Measurements from ENCODE around the gene MLLT3.

Gene MLLT3

DNA sequence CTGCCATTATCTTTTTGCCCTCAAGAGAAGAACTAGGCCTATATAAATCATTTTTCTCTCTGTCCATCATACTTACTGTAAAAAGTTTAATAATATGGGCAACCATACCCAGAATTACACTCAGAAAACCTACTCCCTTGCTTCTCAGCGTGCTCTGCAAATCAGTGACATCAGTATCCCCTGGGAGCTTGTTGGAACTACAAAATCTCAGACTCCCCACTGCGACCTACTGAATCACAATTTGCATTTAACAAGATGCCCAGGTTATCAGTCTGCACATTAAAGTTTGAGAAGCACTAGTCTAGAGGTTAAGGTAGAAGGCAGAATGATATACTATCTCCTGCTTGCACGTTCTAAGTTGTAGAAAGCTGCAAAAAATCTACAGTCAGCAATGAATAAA, 127.2 kb downstream of the MLLT3 start:
- Mint-ChIP-seq H3K4me1 (ENCODE audit: low read depth) (peaks cover 16% of the 10 kb centered on the region), H3K27ac (no peak overlapping the region), H3K27me3 (ENCODE audit: low read depth) (no peaks in the 10 kb centered on the region), H3K36me3 (ENCODE audit: low read depth) (peaks cover 6% of the 10 kb centered on the region), H3K4me3 (no peak overlapping the region), H3K9me3 (no peaks in the 10 kb centered on the region)
- no peak for DNase-seq (ENCODE audit: low spot score)

DNA sequence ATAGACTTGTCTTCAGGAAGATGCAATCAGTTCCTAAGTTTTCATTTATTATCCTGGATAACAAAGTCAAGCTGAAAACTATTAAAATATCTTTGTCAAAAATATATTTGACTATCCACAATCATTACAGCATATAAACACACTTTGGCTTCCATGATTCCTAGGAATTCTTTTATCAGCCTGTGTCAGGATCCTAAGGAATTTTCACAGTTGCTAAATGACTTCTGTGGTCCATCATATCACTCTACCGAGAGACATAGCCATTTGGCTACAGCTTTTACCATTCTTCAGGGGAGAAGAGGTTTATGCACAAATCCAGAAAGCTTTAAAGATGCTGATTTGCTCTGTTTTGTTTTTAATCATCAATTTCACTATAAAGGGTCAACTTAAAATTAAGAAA, 128.3 kb downstream of the MLLT3 start:
- no peak for DNase-seq (ENCODE audit: low spot score)
- no peaks in the 10 kb centered on the region for H3K9me3 Mint-ChIP-seq
- no peaks in the 10 kb centered on the region for H3K27me3 Mint-ChIP-seq (ENCODE audit: low read depth)
- H3K36me3 Mint-ChIP-seq (ENCODE audit: low read depth): peaks cover 6% of the 10 kb centered on the region
- H3K4me3 Mint-ChIP-seq: no peak overlapping the region
- peaks cover 22% of the 10 kb centered on the region for H3K4me1 Mint-ChIP-seq (ENCODE audit: low read depth)
- no peak overlapping the region for H3K27ac Mint-ChIP-seq

DNA sequence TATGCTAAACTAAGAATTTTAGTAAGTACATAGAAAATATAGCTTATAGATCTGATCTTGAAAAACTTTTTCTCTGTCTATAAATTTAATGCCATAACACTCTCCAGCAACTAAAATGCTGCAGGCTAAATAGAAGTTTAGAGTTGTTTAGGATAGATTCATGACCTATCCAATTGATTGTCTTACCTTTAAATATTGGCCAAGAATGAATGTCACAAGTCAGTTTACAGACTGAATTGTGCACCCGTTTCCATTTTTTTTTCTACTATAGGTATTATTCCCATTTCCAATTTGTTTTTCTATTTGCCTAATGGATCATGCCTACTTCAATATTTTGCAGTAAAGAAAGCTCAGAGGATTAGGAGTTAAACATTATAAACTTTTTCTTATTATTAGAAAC, 129.5 kb downstream of the MLLT3 start:
- Mint-ChIP-seq H3K27me3 (ENCODE audit: low read depth) (no peaks in the 10 kb centered on the region), H3K36me3 (ENCODE audit: low read depth) (no peaks in the 10 kb centered on the region), H3K4me1 (ENCODE audit: low read depth) (peaks cover 20% of the 10 kb centered on the region), H3K9me3 (no peaks in the 10 kb centered on the region), H3K27ac (no peak overlapping the region), H3K4me3 (no peak overlapping the region)
- DNase-seq (ENCODE audit: low spot score): no peak

DNA sequence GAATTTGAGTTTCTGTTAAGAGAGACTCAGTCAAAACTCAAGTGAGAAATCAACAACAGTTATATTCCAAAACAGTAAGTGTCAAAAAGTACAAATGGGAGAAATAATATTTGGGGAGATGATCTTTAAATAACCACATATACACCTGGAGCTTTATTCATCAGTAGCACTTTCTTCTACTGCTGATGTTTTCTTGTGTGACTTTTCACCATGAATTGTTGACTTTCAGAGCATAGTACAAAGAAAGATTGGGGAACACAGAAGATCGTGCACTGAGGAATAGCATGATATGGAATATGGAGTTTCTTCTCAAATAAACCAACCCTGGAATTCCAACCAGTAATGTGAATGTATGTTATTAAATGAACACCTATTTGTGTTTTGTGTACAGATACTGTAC, 130.7 kb downstream of the MLLT3 start:
- H3K27me3 Mint-ChIP-seq (ENCODE audit: low read depth): no peaks in the 10 kb centered on the region
- no peak for DNase-seq (ENCODE audit: low spot score)
- H3K27ac Mint-ChIP-seq: no peak overlapping the region
- H3K9me3 Mint-ChIP-seq: no peaks in the 10 kb centered on the region
- H3K36me3 Mint-ChIP-seq (ENCODE audit: low read depth): no peaks in the 10 kb centered on the region
- peaks cover 14% of the 10 kb centered on the region for H3K4me1 Mint-ChIP-seq (ENCODE audit: low read depth)
- no peak overlapping the region for H3K4me3 Mint-ChIP-seq

DNA sequence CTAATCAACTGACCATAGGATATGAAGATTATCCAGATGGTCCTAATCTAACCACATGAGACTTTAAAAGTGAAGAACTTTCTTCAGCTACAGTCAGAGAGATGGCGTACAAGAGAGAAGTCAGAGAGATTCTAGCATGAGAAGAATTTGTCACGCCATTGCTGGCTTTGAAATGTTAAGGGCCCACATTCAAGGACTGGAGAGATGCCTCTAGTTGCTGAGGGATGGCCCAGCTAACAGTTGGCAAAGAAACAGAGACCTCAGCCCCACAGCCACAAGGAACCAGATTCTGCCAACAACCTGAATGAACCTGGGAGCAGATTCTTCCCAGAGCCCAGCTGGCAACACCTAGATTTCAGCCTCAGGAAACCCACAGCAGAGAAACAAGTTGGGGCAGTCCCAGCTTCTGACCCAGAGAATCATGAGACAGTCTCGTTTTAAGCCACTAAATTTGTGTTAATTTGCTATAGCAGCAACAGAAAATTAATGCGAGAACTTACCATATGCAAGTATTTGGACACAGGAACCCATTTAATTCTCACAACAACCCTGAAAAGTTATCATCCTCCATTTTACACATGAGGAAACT, 132.0 kb downstream of the MLLT3 start:
- H3K9me3 Mint-ChIP-seq: no peaks in the 10 kb centered on the region
- H3K27ac Mint-ChIP-seq: no peak overlapping the region
- no peaks in the 10 kb centered on the region for H3K27me3 Mint-ChIP-seq (ENCODE audit: low read depth)
- H3K4me3 Mint-ChIP-seq: no peak overlapping the region
- H3K4me1 Mint-ChIP-seq (ENCODE audit: low read depth): peaks cover 11% of the 10 kb centered on the region
- H3K36me3 Mint-ChIP-seq (ENCODE audit: low read depth): no peaks in the 10 kb centered on the region
- no peak for DNase-seq (ENCODE audit: low spot score)

DNA sequence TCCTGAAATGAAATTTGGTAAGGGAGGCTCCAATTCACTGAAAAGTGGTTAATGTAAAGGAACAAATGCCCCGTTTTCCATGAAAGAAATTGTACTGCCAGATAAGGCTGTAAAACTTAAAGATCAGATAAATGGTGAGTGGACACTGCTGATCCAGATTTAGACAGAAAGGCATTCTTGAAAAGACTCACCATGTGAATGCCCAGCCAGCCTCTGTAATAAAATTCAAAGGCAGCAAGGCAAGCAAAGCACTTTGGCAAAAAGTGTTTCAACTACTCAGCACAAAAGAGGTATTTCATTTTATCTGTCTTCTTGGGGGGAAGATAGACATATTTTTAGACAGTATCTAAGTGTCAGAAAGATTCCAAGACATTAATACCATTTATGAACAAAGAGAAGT, 133.6 kb downstream of the MLLT3 start:
- Mint-ChIP-seq H3K36me3 (ENCODE audit: low read depth) (no peaks in the 10 kb centered on the region), H3K27ac (no peak overlapping the region), H3K4me3 (no peak overlapping the region), H3K9me3 (no peaks in the 10 kb centered on the region), H3K4me1 (ENCODE audit: low read depth) (peaks cover 11% of the 10 kb centered on the region), H3K27me3 (ENCODE audit: low read depth) (no peaks in the 10 kb centered on the region)
- no peak for DNase-seq (ENCODE audit: low spot score)

DNA sequence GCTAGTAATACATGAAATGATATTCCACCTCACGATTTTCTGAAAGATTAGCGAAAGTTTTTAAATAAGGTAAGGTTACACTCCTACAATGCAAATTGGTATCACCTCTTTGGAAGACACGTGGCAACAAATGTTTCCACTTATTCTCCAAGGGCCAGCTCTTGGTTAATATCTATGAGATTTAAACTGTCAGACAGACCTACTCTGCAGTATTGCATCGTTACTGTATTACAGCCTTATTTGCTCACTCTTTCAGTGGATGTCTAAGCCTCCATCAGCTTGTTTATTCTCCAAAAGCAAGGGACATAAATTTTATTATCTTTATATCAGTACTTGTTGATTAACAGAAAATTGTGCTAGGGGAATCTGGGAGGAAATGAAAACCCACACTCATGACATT, 135.7 kb downstream of the MLLT3 start:
- no peaks in the 10 kb centered on the region for H3K27me3 Mint-ChIP-seq (ENCODE audit: low read depth)
- no peaks in the 10 kb centered on the region for H3K36me3 Mint-ChIP-seq (ENCODE audit: low read depth)
- H3K4me3 Mint-ChIP-seq: no peak overlapping the region
- no peaks in the 10 kb centered on the region for H3K9me3 Mint-ChIP-seq
- DNase-seq (ENCODE audit: low spot score): no peak
- peaks cover 12% of the 10 kb centered on the region for H3K4me1 Mint-ChIP-seq (ENCODE audit: low read depth)
- no peak overlapping the region for H3K27ac Mint-ChIP-seq

DNA sequence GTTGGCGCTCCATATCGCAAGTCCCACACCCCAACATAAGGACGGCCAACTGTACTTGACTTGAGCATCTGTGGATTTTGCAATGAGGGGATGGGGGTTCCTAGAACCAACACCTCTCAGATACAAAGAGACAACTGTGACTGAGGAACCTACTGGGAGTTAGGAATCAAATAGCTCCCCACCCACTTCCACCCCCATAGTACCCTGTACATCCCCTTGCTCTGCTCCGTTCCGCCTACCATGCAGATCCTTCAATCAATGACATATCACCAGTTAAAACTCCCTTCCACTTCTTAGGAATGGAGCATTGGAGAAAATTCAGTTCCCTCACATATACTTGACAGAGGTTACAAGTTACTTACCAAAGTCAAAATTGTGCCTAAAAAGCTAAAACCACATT, 140.9 kb downstream of the MLLT3 start:
- H3K9me3 Mint-ChIP-seq: no peaks in the 10 kb centered on the region
- peaks cover 9% of the 10 kb centered on the region for H3K4me1 Mint-ChIP-seq (ENCODE audit: low read depth)
- no peak overlapping the region for H3K4me3 Mint-ChIP-seq
- H3K27ac Mint-ChIP-seq: no peak overlapping the region
- H3K27me3 Mint-ChIP-seq (ENCODE audit: low read depth): no peaks in the 10 kb centered on the region
- no peaks in the 10 kb centered on the region for H3K36me3 Mint-ChIP-seq (ENCODE audit: low read depth)
- DNase-seq (ENCODE audit: low spot score): no peak

DNA sequence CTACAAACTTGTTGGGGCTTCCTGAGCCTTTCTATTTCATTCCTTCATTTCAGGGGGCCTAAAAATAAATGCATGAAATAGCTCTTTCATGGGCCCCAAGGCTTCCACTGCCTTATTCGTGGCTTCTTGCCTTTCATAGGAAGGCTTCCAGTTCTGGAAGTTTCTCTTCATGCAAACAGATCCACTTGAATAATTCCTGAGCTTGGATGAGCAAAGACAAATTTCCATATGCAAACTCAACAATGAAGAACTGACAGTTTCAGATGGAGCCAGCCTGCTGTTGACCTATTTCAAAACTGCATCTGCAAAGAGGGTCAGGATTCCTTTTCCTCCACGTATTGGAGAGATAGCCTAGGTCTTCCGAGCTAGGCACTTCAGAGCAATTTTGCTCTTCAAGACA, 142.1 kb downstream of the MLLT3 start:
- H3K27me3 Mint-ChIP-seq (ENCODE audit: low read depth): no peaks in the 10 kb centered on the region
- no peaks in the 10 kb centered on the region for H3K36me3 Mint-ChIP-seq (ENCODE audit: low read depth)
- H3K4me3 Mint-ChIP-seq: no peak overlapping the region
- peaks cover 7% of the 10 kb centered on the region for H3K4me1 Mint-ChIP-seq (ENCODE audit: low read depth)
- H3K9me3 Mint-ChIP-seq: no peaks in the 10 kb centered on the region
- no peak for DNase-seq (ENCODE audit: low spot score)
- H3K27ac Mint-ChIP-seq: no peak overlapping the region

DNA sequence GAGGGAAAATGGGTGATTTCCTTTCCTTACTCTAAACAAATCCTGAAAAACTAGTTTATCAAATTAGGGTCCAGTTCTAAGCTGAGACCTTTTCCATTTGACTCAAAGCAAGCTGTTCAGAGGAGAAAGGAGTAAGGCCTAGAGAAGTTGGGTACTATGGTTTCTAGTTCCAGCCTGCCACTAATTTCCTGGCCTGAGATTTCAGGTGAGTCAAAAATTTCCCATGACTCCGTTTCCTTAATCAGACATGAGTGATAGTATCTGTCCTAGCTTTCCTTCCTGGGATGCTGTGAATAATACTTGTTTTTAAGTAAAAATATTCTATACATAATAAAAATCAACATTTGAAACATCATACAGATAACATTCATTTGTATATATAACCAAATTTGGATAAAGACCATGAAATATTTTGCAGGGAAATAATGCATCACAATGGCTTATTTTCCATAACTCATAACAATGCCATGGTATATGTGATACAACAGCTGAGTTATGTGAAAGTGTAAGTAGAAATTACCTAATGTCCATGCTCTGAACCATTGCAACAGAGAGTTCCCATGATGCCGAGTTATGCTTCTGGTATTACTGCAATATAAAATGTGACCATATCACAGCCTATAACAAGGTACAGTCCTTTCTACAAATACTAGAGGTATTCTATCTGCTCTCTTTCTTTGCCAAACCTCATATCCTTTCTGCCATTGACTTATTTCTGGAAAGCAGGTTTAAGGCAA, 142.7 kb downstream of the MLLT3 start:
- Mint-ChIP-seq H3K9me3 (no peaks in the 10 kb centered on the region), H3K27me3 (ENCODE audit: low read depth) (no peaks in the 10 kb centered on the region), H3K36me3 (ENCODE audit: low read depth) (no peaks in the 10 kb centered on the region), H3K4me1 (ENCODE audit: low read depth) (peaks cover 7% of the 10 kb centered on the region), H3K4me3 (no peak overlapping the region), H3K27ac (no peak overlapping the region)
- DNase-seq (ENCODE audit: low spot score): no peak

DNA sequence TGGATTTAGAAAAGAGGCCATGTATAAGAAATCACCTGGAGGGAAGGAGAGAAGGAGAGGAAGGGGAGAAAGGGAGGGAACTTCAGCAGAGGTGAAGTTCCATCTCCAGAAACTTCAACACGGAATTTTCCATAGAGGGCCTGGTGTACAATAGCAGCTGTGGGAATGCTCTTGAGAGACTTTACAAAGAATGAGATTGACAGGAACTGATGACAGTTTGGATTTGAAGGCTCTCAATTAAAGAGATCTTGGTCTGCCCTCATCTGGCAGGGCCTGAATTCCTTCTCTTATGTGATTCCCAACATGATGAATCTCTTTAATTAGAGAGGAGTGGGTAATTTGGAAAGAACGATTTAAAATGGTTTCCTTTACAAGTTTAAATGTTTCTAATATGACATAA, 143.5 kb downstream of the MLLT3 start:
- no peak overlapping the region for H3K27ac Mint-ChIP-seq
- no peaks in the 10 kb centered on the region for H3K36me3 Mint-ChIP-seq (ENCODE audit: low read depth)
- no peak overlapping the region for H3K4me3 Mint-ChIP-seq
- no peak for DNase-seq (ENCODE audit: low spot score)
- no peaks in the 10 kb centered on the region for H3K9me3 Mint-ChIP-seq
- H3K4me1 Mint-ChIP-seq (ENCODE audit: low read depth): peaks cover 7% of the 10 kb centered on the region
- H3K27me3 Mint-ChIP-seq (ENCODE audit: low read depth): no peaks in the 10 kb centered on the region

DNA sequence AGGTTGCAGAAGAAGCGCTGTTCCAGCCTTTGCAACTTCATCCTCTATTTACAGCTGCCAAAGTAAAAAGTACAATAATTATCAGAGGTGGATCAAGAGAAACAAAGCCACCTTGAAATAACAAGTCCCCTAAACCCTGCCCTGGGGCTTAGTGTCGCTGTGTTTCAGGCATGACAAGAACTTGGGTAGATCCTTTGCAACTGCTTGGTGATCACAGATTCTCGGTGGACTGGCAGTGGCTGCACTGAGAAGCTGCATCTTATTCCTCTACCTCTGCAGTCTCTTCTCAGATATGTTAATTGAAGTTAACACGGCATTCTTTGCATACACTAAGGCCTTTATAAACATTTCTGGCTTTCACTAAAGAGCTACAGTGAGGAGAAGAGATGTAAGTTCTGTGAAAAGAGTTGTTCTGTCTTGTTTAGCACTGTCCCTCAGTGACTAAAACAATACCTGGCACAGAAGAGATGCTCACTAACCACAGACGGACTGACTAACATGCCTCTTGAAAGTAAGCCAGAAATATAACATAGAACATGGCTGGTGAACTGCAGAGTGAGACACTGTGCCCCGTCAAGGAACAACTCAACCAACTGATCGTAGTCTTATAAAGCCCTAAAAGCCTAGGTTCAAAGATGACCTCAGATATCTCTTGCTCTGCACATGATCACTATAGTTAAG, 144.2 kb downstream of the MLLT3 start:
- H3K27ac Mint-ChIP-seq: no peak overlapping the region
- H3K4me3 Mint-ChIP-seq: no peak overlapping the region
- H3K9me3 Mint-ChIP-seq: no peaks in the 10 kb centered on the region
- no peaks in the 10 kb centered on the region for H3K27me3 Mint-ChIP-seq (ENCODE audit: low read depth)
- no peak for DNase-seq (ENCODE audit: low spot score)
- H3K36me3 Mint-ChIP-seq (ENCODE audit: low read depth): no peaks in the 10 kb centered on the region
- H3K4me1 Mint-ChIP-seq (ENCODE audit: low read depth): peaks cover 7% of the 10 kb centered on the region

DNA sequence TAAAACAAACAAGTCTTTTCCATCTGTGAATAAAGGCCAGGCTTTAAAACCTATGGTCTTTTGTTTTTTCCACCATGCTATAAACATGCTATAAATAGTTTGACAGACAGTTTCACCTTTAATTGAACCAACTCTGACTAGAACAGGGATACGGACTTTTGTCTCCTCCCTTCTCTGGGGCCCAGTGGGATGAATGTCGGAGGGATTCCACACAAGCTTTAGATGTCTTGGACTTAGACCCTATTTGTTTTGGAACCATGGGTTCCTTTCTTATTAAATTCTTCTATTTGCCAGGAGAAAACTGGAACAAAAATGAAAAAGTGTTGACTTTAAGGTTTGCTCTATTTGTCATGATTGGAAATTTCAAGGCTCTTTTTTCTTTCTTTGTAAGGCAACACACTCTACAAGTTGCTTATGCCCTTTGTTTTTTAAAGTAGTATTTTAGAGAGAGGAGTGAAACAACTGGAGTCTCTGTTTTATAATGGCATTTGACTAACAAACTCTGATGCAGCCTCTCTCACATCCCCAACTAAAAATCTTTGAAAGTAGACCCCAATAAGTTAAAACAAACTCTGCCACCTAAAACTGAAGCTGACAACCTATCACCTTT, 145.3 kb downstream of the MLLT3 start:
- Mint-ChIP-seq H3K36me3 (ENCODE audit: low read depth) (no peaks in the 10 kb centered on the region), H3K27me3 (ENCODE audit: low read depth) (no peaks in the 10 kb centered on the region), H3K4me1 (ENCODE audit: low read depth) (peaks cover 7% of the 10 kb centered on the region), H3K9me3 (no peaks in the 10 kb centered on the region), H3K27ac (no peak overlapping the region), H3K4me3 (no peak overlapping the region)
- no peak for DNase-seq (ENCODE audit: low spot score)

DNA sequence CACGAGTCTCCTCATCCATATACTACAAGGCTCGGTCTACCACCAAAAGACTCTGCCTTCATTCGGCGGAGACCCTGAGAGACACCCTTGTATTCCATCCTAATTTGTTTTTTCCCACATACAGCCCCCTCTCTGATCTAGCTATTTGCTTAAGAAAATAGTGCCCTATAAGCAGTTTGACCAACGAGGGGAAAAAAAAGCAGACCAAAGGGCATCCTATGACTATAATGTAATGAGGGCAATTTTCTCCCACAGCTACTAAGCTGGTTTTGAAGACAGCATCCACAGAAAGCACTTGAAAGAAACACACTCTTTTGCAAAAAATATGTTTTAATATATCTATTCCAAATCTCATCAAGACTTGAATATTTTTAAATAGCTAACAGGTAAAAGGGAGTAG, 147.8 kb downstream of the MLLT3 start:
- H3K9me3 Mint-ChIP-seq: no peaks in the 10 kb centered on the region
- H3K4me3 Mint-ChIP-seq: no peak overlapping the region
- H3K4me1 Mint-ChIP-seq (ENCODE audit: low read depth): peaks cover 5% of the 10 kb centered on the region

More for the DNA sequence above, 147.8 kb downstream of the MLLT3 start:
- no peak for DNase-seq (ENCODE audit: low spot score)
- Mint-ChIP-seq H3K27me3 (ENCODE audit: low read depth) (no peaks in the 10 kb centered on the region), H3K27ac (no peak overlapping the region), H3K36me3 (ENCODE audit: low read depth) (peaks cover 2% of the 10 kb centered on the region)
